Measurements from ENCODE around the gene TP53TG5. TPM values are rescaled to one million over a fixed set of nuclear protein-coding genes. Genes with fewer than 3 reads are reported as not detected.

TP53TG5 gene
- total and polyA plus RNA-seq, 2 donors (not counting 1 experiment from before 2014, with no cell fraction given): 0.14 TPM; not detected in 1

GRCh38 chr20:45345104-45345936 is 32.8 kb downstream of the TP53TG5 start:
- Histone ChIP-seq H3K9ac (ENCODE audit: insufficient read depth, low read length) (no peak overlapping the region), H4K20me1 (ENCODE audit: control insufficient read depth, extremely low read depth, insufficient read depth, low read length) (no peaks in the 10 kb centered on the region)

GRCh38 chr20:45344168-45344860 is 33.8 kb downstream of the TP53TG5 start:
- H3K79me2 ChIP-seq (ENCODE audit: control insufficient read depth, insufficient read depth, low read length): peaks cover 88% of the 10 kb centered on the region
- H2AFZ ChIP-seq (ENCODE audit: low read length): no peak overlapping the region
- peak overlapping the region; percentile 96 to 100 (median 98) for H3K4me3 ChIP-seq (replicated peaks in 1 of 4; ENCODE audit: control extremely low read depth in 1 of 4, insufficient read depth in 1 of 4, low read depth in 3 of 4, low read length in 4 of 4)
- no peaks in the 10 kb centered on the region for H3K9me3 ChIP-seq (ENCODE audit: control insufficient read depth, insufficient read depth, low read depth, low read length)
- H3K9ac ChIP-seq (ENCODE audit: insufficient read depth, low read length): peak overlapping the region; percentile 52
- H3K4me2 ChIP-seq (ENCODE audit: extremely low read depth, insufficient read depth, low read length): peak overlapping the region; percentile 95
- H3K36me3 ChIP-seq (ENCODE audit: control insufficient read depth, insufficient read depth, low read length): peaks cover 15% of the 10 kb centered on the region
- TF ChIP-seq, protein P1, sequence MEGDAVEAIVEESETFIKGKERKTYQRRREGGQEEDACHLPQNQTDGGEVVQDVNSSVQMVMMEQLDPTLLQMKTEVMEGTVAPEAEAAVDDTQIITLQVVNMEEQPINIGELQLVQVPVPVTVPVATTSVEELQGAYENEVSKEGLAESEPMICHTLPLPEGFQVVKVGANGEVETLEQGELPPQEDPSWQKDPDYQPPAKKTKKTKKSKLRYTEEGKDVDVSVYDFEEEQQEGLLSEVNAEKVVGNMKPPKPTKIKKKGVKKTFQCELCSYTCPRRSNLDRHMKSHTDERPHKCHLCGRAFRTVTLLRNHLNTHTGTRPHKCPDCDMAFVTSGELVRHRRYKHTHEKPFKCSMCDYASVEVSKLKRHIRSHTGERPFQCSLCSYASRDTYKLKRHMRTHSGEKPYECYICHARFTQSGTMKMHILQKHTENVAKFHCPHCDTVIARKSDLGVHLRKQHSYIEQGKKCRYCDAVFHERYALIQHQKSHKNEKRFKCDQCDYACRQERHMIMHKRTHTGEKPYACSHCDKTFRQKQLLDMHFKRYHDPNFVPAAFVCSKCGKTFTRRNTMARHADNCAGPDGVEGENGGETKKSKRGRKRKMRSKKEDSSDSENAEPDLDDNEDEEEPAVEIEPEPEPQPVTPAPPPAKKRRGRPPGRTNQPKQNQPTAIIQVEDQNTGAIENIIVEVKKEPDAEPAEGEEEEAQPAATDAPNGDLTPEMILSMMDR (conservative IDR thresholded peaks at IDR 0.05 in 1 of 2, IDR thresholded peaks at IDR 0.05 in 1 of 2; ENCODE audit: low read depth in 1 of 2, low read length in 2 of 2): no peak
- no peak for TF ChIP-seq EZH2 (IDR thresholded peaks at IDR 0.05; ENCODE audit: low read length, missing control alignments)
- peak; percentile 92 to 93 for DNase-seq (ENCODE audit: low read depth in 2 of 2)
- no peaks in the 10 kb centered on the region for H4K20me1 ChIP-seq (ENCODE audit: control insufficient read depth, extremely low read depth, insufficient read depth, low read length)
- H3K27me3 ChIP-seq (ENCODE audit: control insufficient read depth, insufficient read depth, low read length): no peaks in the 10 kb centered on the region
- peak overlapping the region; percentile 83 for H3K27ac ChIP-seq (ENCODE audit: insufficient read depth, low read length)
- peaks cover 41% of the 10 kb centered on the region for H3K4me1 ChIP-seq (ENCODE audit: control insufficient read depth, extremely low read depth, insufficient read depth, low read length)

More at GRCh38 chr20:45345104-45345936, 32.8 kb downstream of the TP53TG5 start:
- TF ChIP-seq EZH2 (IDR thresholded peaks at IDR 0.05; ENCODE audit: low read length, missing control alignments): no peak
- TF ChIP-seq, protein P1 (conservative IDR thresholded peaks at IDR 0.05 in 1 of 2, IDR thresholded peaks at IDR 0.05 in 1 of 2; ENCODE audit: low read depth in 1 of 2, low read length in 2 of 2): no peak
- Histone ChIP-seq H3K27ac (ENCODE audit: insufficient read depth, low read length) (peak overlapping the region; percentile 83), H3K9me3 (ENCODE audit: control insufficient read depth, insufficient read depth, low read depth, low read length) (no peaks in the 10 kb centered on the region), H3K27me3 (ENCODE audit: control insufficient read depth, insufficient read depth, low read length) (no peaks in the 10 kb centered on the region), H3K36me3 (ENCODE audit: control insufficient read depth, insufficient read depth, low read length) (peaks cover 11% of the 10 kb centered on the region), H3K4me3 (replicated peaks in 1 of 4; ENCODE audit: control extremely low read depth in 1 of 4, insufficient read depth in 1 of 4, low read depth in 3 of 4, low read length in 4 of 4) (peak overlapping the region; percentile 96 to 100 (median 98)), H3K4me1 (ENCODE audit: control insufficient read depth, extremely low read depth, insufficient read depth, low read length) (peaks cover 34% of the 10 kb centered on the region), H3K4me2 (ENCODE audit: extremely low read depth, insufficient read depth, low read length) (peak overlapping the region; percentile 95), H2AFZ (ENCODE audit: low read length) (no peak overlapping the region), H3K79me2 (ENCODE audit: control insufficient read depth, insufficient read depth, low read length) (peaks cover 78% of the 10 kb centered on the region)
- DNase-seq (ENCODE audit: low read depth in 2 of 2): peak in 1 of 2 donors; percentile 20

DNA sequence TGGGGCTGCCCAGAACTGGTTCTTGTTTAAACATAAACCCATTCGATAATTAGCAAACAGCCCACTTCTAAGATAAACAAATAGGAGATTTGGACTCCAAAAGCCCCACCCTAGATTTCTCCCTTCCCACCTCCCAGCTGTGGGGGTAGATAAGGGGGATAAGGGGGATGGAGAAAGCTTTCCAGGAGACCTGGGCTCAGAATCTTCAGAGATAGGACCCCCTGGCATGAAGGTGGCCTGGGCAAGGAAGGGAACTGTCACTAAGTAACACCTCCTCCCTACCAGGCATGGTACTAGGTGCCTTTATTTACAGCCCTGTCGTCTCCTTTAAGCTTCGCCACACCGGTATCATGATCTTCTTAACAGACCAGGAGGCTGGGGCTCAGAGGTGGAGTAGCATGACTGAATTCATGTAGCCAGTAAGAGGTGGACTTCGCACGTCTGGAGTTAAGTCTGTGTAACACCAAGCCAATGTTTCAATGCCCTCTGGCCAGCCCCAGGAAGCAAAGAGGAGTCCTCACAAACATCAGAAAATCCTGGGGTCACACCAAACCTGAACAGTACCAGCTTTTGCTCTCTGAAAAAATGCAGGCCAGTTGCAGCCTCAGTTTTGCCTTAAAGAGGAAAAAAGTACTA is 34.5 kb downstream of the TP53TG5 start:
- no peak overlapping the region for H2AFZ ChIP-seq (ENCODE audit: low read length)
- peak overlapping the region; percentile 16 to 100 (median 63) for H3K4me3 ChIP-seq (replicated peaks in 1 of 4; ENCODE audit: control extremely low read depth in 1 of 4, insufficient read depth in 1 of 4, low read depth in 3 of 4, low read length in 4 of 4)
- H4K20me1 ChIP-seq (ENCODE audit: control insufficient read depth, extremely low read depth, insufficient read depth, low read length): no peaks in the 10 kb centered on the region
- peaks cover 15% of the 10 kb centered on the region for H3K36me3 ChIP-seq (ENCODE audit: control insufficient read depth, insufficient read depth, low read length)
- peak overlapping the region; percentile 95 for H3K4me2 ChIP-seq (ENCODE audit: extremely low read depth, insufficient read depth, low read length)
- peaks cover 95% of the 10 kb centered on the region for H3K79me2 ChIP-seq (ENCODE audit: control insufficient read depth, insufficient read depth, low read length)
- peaks cover 48% of the 10 kb centered on the region for H3K4me1 ChIP-seq (ENCODE audit: control insufficient read depth, extremely low read depth, insufficient read depth, low read length)
- peak overlapping the region; percentile 52 for H3K9ac ChIP-seq (ENCODE audit: insufficient read depth, low read length)
- H3K27me3 ChIP-seq (ENCODE audit: control insufficient read depth, insufficient read depth, low read length): no peaks in the 10 kb centered on the region
- DNase-seq (ENCODE audit: low read depth in 2 of 2): no peak
- H3K9me3 ChIP-seq (ENCODE audit: control insufficient read depth, insufficient read depth, low read depth, low read length): no peaks in the 10 kb centered on the region
- TF ChIP-seq, protein P1 (conservative IDR thresholded peaks at IDR 0.05 in 1 of 2, IDR thresholded peaks at IDR 0.05 in 1 of 2; ENCODE audit: low read depth in 1 of 2, low read length in 2 of 2): no peak
- TF ChIP-seq EZH2 (IDR thresholded peaks at IDR 0.05; ENCODE audit: low read length, missing control alignments): no peak
- H3K27ac ChIP-seq (ENCODE audit: insufficient read depth, low read length): peak overlapping the region; percentile 83

Data from fibroblast of lung (primary cell).